ENCODE results near the gene TOMM34.
A peak's percentile ranks its signal among the peaks of the same experiment; 100 is the strongest.

TOMM34 gene

DNA sequence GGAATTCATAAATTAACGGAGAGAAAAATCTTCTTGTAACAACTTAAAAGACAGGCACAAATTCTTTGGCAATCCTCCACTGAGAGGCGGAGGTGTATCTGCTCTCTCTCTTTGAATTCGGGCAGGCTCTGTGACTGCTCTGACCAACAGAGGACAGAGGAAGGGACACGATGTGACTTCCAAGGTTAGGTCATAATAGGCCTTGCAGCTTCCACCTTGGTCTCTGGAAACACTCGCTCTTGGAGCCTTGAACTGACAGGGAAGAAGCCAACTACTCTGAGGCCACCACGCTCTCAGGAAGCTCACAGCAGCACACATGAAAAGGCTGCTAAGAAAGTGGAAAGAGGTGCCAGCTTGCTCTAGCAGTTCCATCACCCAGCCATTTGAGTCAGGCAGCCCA, 14.9 kb downstream of the TOMM34 start:
- no peak for TF ChIP-seq TAF1 (IDR thresholded peaks at IDR 0.05; ENCODE audit: borderline replicate concordance, low read depth, low read length)
- no peak for TF ChIP-seq POLR2A (IDR thresholded peaks at IDR 0.05; ENCODE audit: low read depth, low read length)
- no peak for TF ChIP-seq POLR2AphosphoS5 (IDR thresholded peaks at IDR 0.05; ENCODE audit: low read depth, low read length)
- FAIRE-seq (no peak), DNase-seq (ENCODE audit: insufficient read length) (no peak)

DNA sequence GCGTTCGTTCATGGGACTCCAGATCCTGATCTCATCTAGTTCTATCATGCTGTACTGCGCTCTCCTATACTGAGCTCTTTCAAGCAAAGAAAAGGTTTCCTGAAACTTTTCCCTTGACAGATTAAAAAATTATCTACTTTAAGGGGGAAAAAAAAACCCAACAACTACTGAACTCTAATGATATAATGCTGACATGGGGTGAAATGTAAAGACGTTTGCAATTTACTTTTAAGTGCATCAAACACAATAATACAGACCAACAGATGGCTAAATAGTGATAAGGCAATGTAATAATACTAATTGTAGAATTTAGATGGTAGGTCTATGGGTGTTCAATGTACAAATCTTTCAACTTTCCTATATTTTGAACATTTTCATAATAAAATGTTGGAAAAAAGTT, 16.4 kb downstream of the TOMM34 start:
- TF ChIP-seq POLR2AphosphoS5 (IDR thresholded peaks at IDR 0.05; ENCODE audit: low read depth, low read length) (no peak), POLR2A (IDR thresholded peaks at IDR 0.05; ENCODE audit: low read depth, low read length) (no peak), TAF1 (IDR thresholded peaks at IDR 0.05; ENCODE audit: borderline replicate concordance, low read depth, low read length) (no peak)
- no peak for DNase-seq (ENCODE audit: insufficient read length)
- FAIRE-seq = no peak

DNA sequence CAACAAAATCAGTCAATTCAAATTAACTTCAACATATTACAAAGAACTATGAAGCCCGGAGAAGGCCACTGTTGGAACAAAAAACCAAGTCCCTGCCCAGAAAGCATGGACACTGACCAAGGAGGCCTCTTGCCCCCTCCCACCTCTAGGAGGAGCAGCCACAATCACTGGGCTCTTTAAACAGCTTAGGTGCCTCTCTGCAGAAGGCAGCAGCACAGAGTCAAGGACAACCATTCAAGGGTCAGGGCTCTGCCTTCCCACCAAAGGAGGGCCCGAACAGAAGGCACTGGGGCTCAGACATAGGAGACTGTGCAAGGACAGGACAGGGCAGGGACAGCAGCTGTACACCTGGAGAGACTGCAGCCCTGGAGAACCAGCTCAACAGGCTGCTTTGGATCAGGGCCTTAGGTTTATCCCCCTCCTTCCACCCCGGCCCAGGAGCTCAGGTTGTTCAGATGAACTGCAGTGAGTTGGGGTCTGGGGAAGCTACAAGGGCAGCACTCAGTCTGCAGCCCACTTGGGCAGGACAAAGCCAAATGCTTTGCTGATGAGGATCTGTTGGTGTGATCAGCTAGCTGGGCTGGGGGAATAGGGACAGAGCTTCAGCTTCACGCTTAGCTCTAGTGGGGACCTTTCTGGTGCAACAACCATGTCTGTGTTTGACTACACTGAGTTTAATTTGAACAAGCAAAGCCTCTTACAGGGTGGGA, 17.8 kb downstream of the TOMM34 start:
- FAIRE-seq (no peak), DNase-seq (ENCODE audit: insufficient read length) (no peak)
- TF ChIP-seq POLR2AphosphoS5 (IDR thresholded peaks at IDR 0.05; ENCODE audit: low read depth, low read length) = no peak
- TF ChIP-seq POLR2A (IDR thresholded peaks at IDR 0.05; ENCODE audit: low read depth, low read length) = no peak

DNA sequence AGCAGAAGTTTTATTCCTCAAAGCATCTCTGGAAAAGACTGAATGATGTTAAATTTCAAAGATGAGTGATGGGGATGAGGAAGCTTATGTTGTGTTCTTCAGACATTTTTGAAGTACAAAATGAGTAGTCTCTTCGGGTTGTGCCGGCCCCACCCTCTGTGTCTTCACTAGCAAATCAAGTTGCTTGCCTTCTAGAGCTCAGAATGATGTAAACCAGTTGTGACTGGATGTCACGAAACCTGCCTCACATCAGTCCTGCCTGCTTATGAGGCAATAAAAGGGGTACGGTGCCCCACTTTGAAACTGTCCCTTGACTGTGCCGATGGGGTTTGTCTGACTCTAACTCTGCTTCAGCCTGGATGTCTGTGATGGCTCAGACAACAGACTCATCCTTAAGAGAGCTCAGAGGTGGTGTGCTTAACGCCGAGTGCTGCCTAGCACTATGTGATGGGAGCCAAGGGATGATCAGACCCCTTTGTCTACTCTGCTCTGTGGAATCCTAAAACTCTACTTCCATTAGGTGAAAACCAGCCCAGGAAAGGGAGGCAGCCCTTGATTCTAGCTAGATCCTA, 19.0 kb downstream of the TOMM34 start:
- FAIRE-seq (no peak), DNase-seq (ENCODE audit: insufficient read length) (no peak)
- TF ChIP-seq POLR2A (IDR thresholded peaks at IDR 0.05; ENCODE audit: low read depth, low read length) (0 out of 2 replicates have a peak, but pooled peaks have one; percentile 15), POLR2AphosphoS5 (IDR thresholded peaks at IDR 0.05; ENCODE audit: low read depth, low read length) (peak; percentile 32; the same call in 1 of the 2 replicates), TAF1 (IDR thresholded peaks at IDR 0.05; ENCODE audit: borderline replicate concordance, low read depth, low read length) (no peak)

DNA sequence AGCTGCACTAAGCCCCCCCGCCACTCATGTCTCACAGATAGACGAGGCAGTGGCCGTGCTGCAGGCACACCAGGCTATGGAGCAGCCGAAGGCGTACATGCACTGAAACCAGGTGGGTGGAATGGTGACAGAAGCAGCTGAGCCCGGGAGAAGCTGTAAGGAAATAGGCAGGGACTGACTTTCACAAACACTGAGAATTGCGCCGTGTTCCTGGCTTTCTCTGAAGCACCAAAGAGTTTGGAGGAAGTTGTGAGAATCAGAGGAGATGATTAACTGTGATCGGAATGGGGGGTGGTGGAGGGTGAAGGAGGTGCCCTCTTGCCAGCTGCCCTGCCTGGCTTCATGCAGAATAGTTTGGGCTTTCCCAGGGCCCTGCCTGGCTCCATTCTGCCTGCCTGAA, 21.6 kb downstream of the TOMM34 start:
- TF ChIP-seq POLR2AphosphoS5 (IDR thresholded peaks at IDR 0.05; ENCODE audit: low read depth, low read length) (no peak), TAF1 (IDR thresholded peaks at IDR 0.05; ENCODE audit: borderline replicate concordance, low read depth, low read length) (no peak), POLR2A (IDR thresholded peaks at IDR 0.05; ENCODE audit: low read depth, low read length) (no peak)
- no peak for FAIRE-seq
- DNase-seq (ENCODE audit: insufficient read length) = no peak

DNA sequence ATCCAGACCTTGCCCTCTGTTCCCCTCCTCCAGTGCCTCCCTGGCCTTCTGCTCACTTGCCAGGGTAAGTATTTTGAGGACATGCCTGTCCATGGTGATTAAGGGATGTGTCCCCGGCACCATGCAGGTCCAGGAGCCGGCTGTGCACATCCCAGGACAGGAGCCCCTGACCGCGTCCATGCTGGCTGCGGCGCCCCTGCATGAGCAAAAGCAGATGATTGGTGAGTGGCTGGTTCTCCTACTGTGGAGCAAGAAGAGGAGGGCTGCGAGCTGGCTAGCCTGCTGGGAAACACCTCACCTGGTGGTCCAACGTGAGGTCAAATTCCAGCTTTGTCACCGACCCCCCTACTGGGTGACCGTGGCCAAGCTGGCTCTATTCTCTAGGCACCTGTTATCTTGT, 23.7 kb downstream of the TOMM34 start:
- FAIRE-seq (no peak), DNase-seq (ENCODE audit: insufficient read length) (no peak)
- no peak for TF ChIP-seq POLR2AphosphoS5 (IDR thresholded peaks at IDR 0.05; ENCODE audit: low read depth, low read length)

DNA sequence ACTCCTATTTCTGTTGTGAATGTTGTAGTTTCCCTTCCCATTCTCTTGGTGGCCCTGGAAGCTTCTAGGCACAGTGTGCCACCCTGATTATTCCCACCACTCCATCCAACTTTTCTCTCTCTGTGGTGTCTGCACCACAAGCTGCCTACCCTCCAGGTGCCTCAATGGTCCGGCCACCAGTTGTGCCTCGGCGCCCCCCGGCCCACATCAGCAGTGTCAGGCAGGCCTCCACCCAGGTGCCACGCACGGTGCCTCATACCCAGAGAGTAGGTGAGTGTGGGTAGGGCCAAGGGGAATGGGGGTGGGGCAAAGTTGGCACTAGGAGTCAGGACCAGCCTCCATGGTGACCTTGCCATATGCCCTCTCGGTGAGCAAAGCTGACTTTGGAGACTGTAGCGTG, 27.3 kb downstream of the TOMM34 start:
- TF ChIP-seq POLR2AphosphoS5 (IDR thresholded peaks at IDR 0.05; ENCODE audit: low read depth, low read length) (no peak), POLR2A (IDR thresholded peaks at IDR 0.05; ENCODE audit: low read depth, low read length) (no peak), TAF1 (IDR thresholded peaks at IDR 0.05; ENCODE audit: borderline replicate concordance, low read depth, low read length) (no peak)
- FAIRE-seq = no peak
- no peak for DNase-seq (ENCODE audit: insufficient read length)

- FAIRE-seq (no peak), DNase-seq (ENCODE audit: insufficient read length) (no peak)
- TF ChIP-seq POLR2AphosphoS5 (IDR thresholded peaks at IDR 0.05; ENCODE audit: low read depth, low read length) (no peak), TAF1 (IDR thresholded peaks at IDR 0.05; ENCODE audit: borderline replicate concordance, low read depth, low read length) (no peak), POLR2A (IDR thresholded peaks at IDR 0.05; ENCODE audit: low read depth, low read length) (no peak)
Observed at GRCh38 chr20:44931911-44932310, 28.3 kb downstream of the TOMM34 start.

GRCh38 chr20:44930517-44931168, 29.6 kb downstream of the TOMM34 start:
- TF ChIP-seq TAF1 (IDR thresholded peaks at IDR 0.05; ENCODE audit: borderline replicate concordance, low read depth, low read length) (no peak), POLR2A (IDR thresholded peaks at IDR 0.05; ENCODE audit: low read depth, low read length) (no peak), POLR2AphosphoS5 (IDR thresholded peaks at IDR 0.05; ENCODE audit: low read depth, low read length) (no peak)
- FAIRE-seq (no peak), DNase-seq (ENCODE audit: insufficient read length) (no peak)

DNA sequence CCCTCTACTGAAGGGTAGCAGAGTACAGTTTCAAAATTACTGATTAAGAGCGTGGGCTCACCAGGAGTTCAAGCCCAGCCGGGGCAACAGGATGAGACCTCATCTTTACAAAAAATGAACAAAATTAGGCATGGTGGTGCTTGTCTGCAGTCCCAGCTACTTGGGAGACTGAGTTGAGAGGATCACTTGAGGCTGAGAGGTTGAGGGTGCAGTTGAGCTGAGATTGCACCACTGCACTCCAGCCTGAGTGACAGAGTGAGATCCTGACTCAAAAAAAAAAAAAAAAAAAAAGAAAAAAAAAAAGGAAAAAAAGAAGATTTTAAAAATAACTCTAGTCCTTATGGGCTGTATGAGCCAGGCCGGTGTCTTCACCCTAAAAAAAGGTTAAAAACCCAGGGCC, 31.6 kb downstream of the TOMM34 start:
- TF ChIP-seq POLR2A (IDR thresholded peaks at IDR 0.05; ENCODE audit: low read depth, low read length) (no peak), TAF1 (IDR thresholded peaks at IDR 0.05; ENCODE audit: borderline replicate concordance, low read depth, low read length) (no peak), POLR2AphosphoS5 (IDR thresholded peaks at IDR 0.05; ENCODE audit: low read depth, low read length) (no peak)
- DNase-seq (ENCODE audit: insufficient read length) (no peak), FAIRE-seq (no peak)

GRCh38 chr20:44924541-44924940, 35.7 kb downstream of the TOMM34 start:
- DNase-seq (ENCODE audit: insufficient read length) = no peak
- TF ChIP-seq TAF1 (IDR thresholded peaks at IDR 0.05; ENCODE audit: borderline replicate concordance, low read depth, low read length) (no peak), POLR2A (IDR thresholded peaks at IDR 0.05; ENCODE audit: low read depth, low read length) (no peak)
- no peak for FAIRE-seq

DNA sequence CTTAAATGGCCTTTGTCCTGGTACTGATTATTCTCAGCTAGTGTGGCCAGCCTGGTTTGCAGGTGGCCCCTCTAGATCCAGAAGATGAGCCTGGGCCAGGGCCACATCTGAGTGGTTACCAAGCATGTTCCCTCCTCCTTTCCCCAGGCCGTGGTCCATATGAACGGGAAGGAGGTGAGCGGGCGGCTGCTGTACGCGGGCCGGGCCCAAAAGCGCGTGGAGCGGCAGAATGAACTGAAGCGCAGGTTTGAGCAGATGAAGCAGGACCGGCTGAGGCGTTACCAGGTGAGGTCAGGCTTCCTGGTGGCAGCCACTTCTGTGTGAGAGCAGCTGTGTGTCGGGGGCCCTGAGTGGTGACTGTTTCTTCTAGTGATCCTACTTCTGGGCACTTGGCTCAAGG, 38.8 kb downstream of the TOMM34 start:
- FAIRE-seq = no peak

More for the DNA sequence above, 38.8 kb downstream of the TOMM34 start:
- DNase-seq (ENCODE audit: insufficient read length) = no peak
- no peak for TF ChIP-seq POLR2AphosphoS5 (IDR thresholded peaks at IDR 0.05; ENCODE audit: low read depth, low read length)
- TF ChIP-seq TAF1 (IDR thresholded peaks at IDR 0.05; ENCODE audit: borderline replicate concordance, low read depth, low read length) = no peak
- TF ChIP-seq POLR2A (IDR thresholded peaks at IDR 0.05; ENCODE audit: low read depth, low read length) = no peak

Data from GM12892 (cell line).